HG02610 (cell line): ENCODE results near the gene TMEM41A.

ENCODE experiments used
- ATAC-seq: cut with Tn5 transposase; IDR thresholded peaks from one replicate; pipeline ENCODE4 v1.9.1; 2021; ENCODE audit warnings: mild to moderate bottlenecking, moderate library complexity; ENCODE audit not compliant: unreplicated experiment

Gene TMEM41A

GRCh38 chr3:185498503-185499396, at the start of gene TMEM41A:
TSS of gene TMEM41A (minus strand) at chr3:185499035. CDS start at chr3:185498961, 74 bp downstream.
- ATAC-seq: peak; percentile 97

GRCh38 chr3:185540695-185541094, 41.9 kb upstream of the TMEM41A start:
- no peak for ATAC-seq

GRCh38 chr3:185539934-185540333, 41.1 kb upstream of the TMEM41A start:
- ATAC-seq: no peak

GRCh38 chr3:185537369-185537970, 38.6 kb upstream of the TMEM41A start:
- peak; percentile 98 for ATAC-seq

- no peak for ATAC-seq
Measured at GRCh38 chr3:185534511-185534910, 35.7 kb upstream of the TMEM41A start.

- no peak for ATAC-seq
Measured at GRCh38 chr3:185532901-185533300, 34.1 kb upstream of the TMEM41A start.

GRCh38 chr3:185530856-185531255, 32.0 kb upstream of the TMEM41A start:
- no peak for ATAC-seq

- no peak for ATAC-seq
Measured at GRCh38 chr3:185528532-185528931, 29.7 kb upstream of the TMEM41A start.

GRCh38 chr3:185527364-185527763, 28.5 kb upstream of the TMEM41A start:
- no peak for ATAC-seq

GRCh38 chr3:185526349-185526951, 27.6 kb upstream of the TMEM41A start:
- no peak for ATAC-seq

GRCh38 chr3:185521349-185522138, 22.7 kb upstream of the TMEM41A start:
- no peak for ATAC-seq

GRCh38 chr3:185519021-185519420, 20.2 kb upstream of the TMEM41A start:
- ATAC-seq: no peak

GRCh38 chr3:185517387-185518130, 18.7 kb upstream of the TMEM41A start:
- no peak for ATAC-seq

- ATAC-seq: no peak
Measured at GRCh38 chr3:185511711-185512110, 12.9 kb upstream of the TMEM41A start.

- no peak for ATAC-seq
Measured at GRCh38 chr3:185508335-185508991, 9.6 kb upstream of the TMEM41A start.

GRCh38 chr3:185507883-185508282, 9.0 kb upstream of the TMEM41A start:
- no peak for ATAC-seq

- no peak for ATAC-seq
Measured at GRCh38 chr3:185504636-185505035, 5.8 kb upstream of the TMEM41A start.

- no peak for ATAC-seq
Measured at GRCh38 chr3:185503521-185503920, 4.7 kb upstream of the TMEM41A start.

GRCh38 chr3:185502987-185503386, 4.2 kb upstream of the TMEM41A start:
- ATAC-seq: no peak

GRCh38 chr3:185490241-185490640, 8.6 kb downstream of the TMEM41A start:
- no peak for ATAC-seq
